NCI-H1417 (cell line): ENCODE results near the gene WDR20.
"Not testable (repeated sequence)": the region's sequence is repeated elsewhere in the genome, so short reads cannot be mapped to it uniquely, and the experiment has no call there.

Experiments
- DNase-seq, 3 experiments: peaks; one replicate each; lab custom pipeline; 2025; lab: John Stamatoyannopoulos, UW

The WDR20 gene

DNA sequence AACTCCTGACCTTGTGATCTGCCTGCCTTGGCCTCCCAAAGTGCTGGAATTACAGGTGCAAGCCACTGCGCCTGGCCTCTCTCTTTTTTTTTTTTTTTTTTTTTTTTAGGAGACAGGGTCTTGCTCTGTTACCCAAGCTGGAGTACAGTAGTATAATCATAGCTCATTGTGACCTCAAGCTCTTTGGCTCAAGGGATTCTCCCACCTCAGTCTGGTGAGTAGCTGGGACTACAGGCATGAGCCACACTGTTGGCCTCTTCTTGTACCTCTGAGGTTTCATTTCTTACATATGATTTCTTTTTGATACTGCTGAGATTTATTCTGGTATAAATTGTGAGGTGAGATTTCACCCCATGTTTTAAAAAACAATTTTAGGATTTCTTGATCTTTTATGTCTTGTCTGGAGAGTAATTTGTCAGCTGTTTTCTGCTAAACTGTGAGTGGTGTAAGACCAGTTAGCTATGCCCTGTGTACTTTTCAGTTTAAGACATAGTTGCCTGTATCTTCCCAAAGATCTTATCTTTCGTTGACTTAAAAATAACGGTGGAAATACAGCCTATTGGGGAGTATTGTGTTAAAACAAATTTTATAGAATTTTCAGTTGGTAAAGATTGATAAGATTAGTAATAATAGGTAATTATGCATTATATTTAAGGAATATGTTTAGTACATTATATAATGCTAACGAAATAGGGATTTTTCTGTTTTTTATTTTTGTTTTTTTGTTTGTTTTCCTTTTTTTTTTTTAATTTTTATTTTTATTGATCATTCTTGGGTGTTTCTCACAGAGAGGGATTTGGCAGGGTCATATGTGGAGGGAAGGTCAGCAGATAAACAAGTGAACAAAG lies 31.7 kb downstream of the WDR20 start:
- DNase-seq = peak in 1 of 3 experiments; percentile 22

- DNase-seq = not testable (repeated sequence)
These were observed 32.2 kb downstream of the WDR20 start for GRCh38 chr14:102172021-102172272.

DNA sequence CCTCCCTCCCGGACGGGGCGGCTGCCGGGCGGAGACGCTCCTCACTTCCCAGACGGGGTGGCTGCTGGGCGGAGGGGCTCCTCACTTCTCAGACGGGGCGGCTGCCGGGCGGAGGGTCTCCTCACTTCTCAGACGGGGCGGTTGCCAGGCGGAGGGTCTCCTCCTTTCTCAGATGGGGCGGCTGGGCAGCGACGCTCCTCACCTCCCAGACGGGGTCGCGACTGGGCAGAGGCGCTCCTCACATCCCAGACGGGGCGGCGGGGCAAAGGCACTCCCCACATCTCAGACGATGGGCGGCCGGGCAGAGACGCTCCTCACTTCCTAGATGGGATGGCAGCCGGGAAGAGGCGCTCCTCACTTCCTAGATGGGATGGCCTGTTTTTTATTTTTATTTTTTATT lies 33.0 kb downstream of the WDR20 start:
- DNase-seq = not testable (repeated sequence)

- no peak for DNase-seq
These were observed 37.5 kb downstream of the WDR20 start for GRCh38 chr14:102177161-102177560.

GRCh38 chr14:102178806-102179205 lies 39.1 kb downstream of the WDR20 start:
- DNase-seq = no peak

DNA sequence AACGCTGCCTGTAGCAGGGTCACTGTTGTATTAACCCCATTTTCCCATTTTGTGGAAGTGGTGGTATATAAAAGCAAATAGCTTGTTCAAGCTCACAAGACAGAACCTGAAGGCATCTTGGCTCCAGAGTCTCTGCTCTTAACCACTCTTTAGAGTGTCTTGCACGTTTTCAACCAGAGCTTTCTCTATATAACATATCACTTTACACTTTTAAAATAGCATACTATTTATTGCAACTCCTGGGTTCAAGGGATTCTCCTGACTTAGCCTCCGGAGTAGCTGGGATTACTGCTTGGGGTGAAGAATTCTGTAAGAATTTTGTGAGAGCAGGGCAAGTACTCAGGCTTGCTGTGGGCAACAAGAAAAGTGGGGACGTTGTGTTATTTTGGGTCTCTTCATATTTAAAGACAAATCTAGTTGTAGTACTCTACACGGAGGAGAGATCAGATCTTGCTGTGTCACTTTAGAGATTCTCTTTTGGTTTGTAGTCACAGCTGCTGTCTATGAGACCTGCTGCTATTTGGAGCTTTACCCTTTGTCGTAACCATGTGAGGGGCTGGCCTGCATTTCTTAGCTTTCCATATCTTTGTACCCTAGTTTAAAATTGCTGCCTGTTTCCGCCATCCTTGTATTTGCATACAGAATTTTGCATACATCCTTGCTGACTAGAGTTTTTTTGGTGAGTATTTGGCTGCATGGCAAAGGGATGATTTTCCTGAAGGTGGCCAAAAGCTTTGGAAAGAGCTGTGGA lies 40.7 kb downstream of the WDR20 start:
- DNase-seq = no peak

DNA sequence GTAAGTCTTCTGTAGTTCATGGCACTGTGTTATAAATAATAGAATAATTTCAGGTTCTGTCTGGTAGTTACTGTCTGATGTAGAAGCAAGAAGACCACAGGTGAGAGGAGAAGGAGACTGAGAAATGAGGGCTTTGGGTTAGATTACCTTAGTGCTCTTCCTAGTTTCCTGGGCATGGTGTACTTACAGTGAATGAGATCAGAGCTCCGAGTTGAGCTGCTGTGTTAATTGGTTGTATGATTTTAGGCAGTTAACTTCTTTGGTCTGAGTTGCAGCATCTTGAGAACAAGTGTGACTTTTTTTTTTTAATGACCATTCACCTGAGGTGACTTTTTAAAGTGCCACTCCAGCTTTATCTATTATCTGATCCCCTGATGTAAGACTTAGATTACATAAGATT lies 41.5 kb downstream of the WDR20 start:
- DNase-seq = no peak

DNA sequence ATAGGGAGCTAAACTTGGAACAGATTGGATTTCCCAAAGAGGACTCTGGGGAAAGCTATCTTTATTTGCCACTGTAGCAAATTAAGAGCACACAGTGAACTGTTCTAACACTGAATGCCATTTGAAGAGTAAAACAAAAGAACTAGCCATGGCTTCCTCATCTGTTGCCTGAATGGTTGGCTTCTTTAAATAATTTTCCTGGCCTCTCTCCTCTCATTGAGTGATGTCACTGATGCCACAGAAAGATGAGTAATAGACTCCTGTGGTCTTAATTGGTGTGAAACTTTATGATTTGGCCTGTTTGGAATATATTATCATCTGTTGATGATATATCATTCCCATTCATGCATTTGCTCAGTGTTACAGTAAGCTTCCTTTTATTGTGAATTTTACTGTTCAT lies 42.5 kb downstream of the WDR20 start:
- peak in 1 of 3 experiments; percentile 19 for DNase-seq

DNA sequence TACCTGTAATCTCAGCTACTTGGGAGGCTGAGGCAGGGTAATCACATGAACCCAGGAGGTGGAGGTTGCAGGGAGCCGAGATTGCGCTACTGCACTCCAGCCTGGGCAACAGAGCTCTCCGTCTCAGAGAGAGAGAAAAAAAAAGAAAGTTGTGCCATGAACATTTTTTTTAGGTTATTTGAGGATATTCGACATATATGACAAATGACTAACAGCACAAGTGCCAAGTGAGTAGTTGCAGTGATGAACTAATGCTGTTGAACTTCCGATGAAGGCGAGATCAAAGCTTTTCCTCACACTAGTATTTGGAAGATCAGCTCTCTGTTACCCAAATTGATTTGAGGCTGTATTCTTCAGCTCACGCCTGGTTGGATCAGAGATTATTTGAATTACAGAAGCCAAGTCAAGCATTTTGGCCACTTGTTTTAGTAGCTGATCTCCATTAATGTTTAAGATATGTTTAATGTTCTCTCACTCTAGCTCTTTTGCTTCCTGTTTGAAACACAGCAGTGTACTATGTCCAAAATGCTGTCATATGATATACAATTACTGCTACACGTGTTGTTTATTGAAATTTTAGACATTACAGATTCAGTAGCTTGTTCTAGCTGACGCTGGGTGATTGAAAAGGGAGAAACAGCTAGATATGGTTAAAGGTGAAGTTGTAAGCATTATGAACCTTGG lies 43.4 kb downstream of the WDR20 start:
- DNase-seq = no peak

DNA sequence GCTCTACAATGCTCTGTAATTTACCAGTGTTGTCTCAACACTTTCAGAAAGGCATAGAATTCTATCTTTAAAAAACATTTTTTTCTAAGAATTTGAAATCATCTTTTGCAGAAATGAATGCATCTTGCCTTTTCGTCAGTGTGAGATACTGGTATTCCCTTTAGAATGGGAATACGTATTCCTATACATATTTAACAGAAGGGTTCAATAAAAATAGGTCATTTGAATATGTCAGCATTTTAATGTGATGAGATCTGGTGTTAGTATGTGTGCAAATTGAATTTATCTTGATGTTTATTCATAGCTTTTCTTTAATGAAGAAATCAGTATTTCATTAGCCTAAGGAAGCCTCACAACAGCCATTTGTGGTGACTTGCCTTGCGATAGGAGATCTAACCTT lies 44.2 kb downstream of the WDR20 start:
- no peak for DNase-seq

- no peak for DNase-seq
These were observed 44.8 kb downstream of the WDR20 start for GRCh38 chr14:102184316-102185035.

- peak in 2 of 3 experiments; percentile 25 to 64 for DNase-seq
These were observed 45.7 kb downstream of the WDR20 start for GRCh38 chr14:102185360-102185759.

DNA sequence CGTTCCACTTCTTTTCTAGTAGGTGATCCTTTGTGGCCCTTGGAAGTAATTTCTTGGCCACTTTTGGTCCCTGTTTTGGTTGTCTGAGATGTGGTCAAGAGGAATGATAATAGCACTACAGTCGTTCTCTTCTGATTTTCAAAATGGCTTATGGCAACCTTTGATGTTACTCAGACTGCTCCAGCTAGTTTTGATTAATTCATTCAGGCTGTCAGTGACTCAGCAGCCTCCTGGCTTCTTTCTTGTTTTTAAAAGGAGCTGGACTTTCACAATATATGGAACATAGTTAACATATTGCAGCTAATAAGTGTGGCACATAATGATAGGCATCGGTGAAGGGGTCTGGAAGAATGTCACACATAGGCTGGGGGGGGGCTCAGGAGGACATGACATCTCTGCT lies 47.3 kb downstream of the WDR20 start:
- DNase-seq = no peak

DNA sequence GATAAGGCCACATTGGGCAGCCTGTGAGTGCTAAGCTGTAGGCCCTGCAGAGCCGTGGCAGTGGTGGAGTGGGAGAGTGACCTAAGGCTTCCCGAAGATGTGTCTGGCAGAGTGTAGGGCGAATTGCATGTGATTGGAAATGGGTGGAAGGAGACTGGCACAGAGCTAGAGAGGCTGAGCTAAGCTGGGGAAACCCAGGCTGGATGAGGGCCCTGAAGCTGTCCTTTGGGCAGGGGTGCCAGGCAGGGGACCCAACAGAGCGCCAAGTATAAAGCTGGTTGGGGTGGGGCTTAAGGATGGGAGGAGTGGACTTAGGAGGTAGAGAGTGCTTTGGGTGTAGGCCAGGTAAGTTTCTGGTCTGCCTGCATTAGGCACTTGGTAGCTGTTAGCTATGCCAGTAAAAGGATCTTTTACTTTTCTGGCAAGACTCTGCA lies 47.9 kb downstream of the WDR20 start:
- DNase-seq = no peak

DNA sequence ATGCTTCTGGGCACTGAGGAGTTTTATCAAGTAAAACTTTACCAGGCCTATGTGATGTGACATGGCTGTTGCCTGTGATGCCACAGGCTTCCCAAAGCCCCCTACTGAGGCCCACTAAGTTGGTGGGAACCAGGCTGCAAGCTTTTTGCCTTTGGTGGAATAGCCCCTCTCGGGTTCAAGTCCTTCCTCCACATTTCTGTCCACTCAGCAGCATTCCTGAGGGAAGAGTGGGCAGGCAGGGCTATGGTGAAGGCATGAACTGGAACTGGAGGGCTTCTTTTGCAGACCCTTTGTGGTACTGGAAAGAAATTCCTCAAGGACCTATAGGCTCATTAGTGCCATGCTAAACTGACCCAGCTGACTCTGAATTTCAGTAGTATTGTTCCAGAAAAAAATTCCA lies 48.5 kb downstream of the WDR20 start:
- no peak for DNase-seq

GRCh38 chr14:102189874-102190273 lies 50.2 kb downstream of the WDR20 start:
- DNase-seq = no peak

GRCh38 chr14:102192840-102193502 lies 53.3 kb downstream of the WDR20 start:
- no peak for DNase-seq

GRCh38 chr14:102194856-102195255 lies 55.2 kb downstream of the WDR20 start:
- no peak for DNase-seq

GRCh38 chr14:102195446-102195845 lies 55.7 kb downstream of the WDR20 start:
- no peak for DNase-seq

GRCh38 chr14:102196039-102196901 lies 56.6 kb downstream of the WDR20 start:
- DNase-seq = no peak

GRCh38 chr14:102196902-102197230 lies 57.2 kb downstream of the WDR20 start:
- no peak for DNase-seq
